HG03139 (cell line): ENCODE results near the gene EXOSC2.
"Not testable (repeated sequence)": the region's sequence is repeated elsewhere in the genome, so short reads cannot be mapped to it uniquely, and the experiment has no call there.

ENCODE experiments used
- ATAC-seq: cut with Tn5 transposase; IDR thresholded peaks from one replicate; pipeline ENCODE4 v1.9.1; 2021; ENCODE audit not compliant: unreplicated experiment

EXOSC2 gene

GRCh38 chr9:130666393-130667119, 27.0 kb upstream of the EXOSC2 start:
- ATAC-seq = no peak

GRCh38 chr9:130667120-130667435, 26.5 kb upstream of the EXOSC2 start:
- no peak for ATAC-seq

- ATAC-seq = no peak
These were observed 25.4 kb upstream of the EXOSC2 start for GRCh38 chr9:130668196-130668595.

GRCh38 chr9:130668659-130669058, 24.9 kb upstream of the EXOSC2 start:
- no peak for ATAC-seq

GRCh38 chr9:130669965-130670364, 23.6 kb upstream of the EXOSC2 start:
- ATAC-seq = no peak

GRCh38 chr9:130670644-130671043, 22.9 kb upstream of the EXOSC2 start:
- ATAC-seq = no peak

- no peak for ATAC-seq
These were observed 21.1 kb upstream of the EXOSC2 start for GRCh38 chr9:130672466-130672865.

GRCh38 chr9:130672933-130673615, 20.5 kb upstream of the EXOSC2 start:
- no peak for ATAC-seq

- ATAC-seq = no peak
These were observed 18.2 kb upstream of the EXOSC2 start for GRCh38 chr9:130675396-130675795.

- no peak for ATAC-seq
These were observed 16.3 kb upstream of the EXOSC2 start for GRCh38 chr9:130677252-130677651.

- ATAC-seq = no peak
These were observed 12.5 kb upstream of the EXOSC2 start for GRCh38 chr9:130680836-130681768.

- no peak for ATAC-seq
These were observed 11.7 kb upstream of the EXOSC2 start for GRCh38 chr9:130681769-130682420.

- no peak for ATAC-seq
These were observed 11.0 kb upstream of the EXOSC2 start for GRCh38 chr9:130682421-130683121.

GRCh38 chr9:130685104-130685503, 8.5 kb upstream of the EXOSC2 start:
- no peak for ATAC-seq

- not testable (repeated sequence) for ATAC-seq
These were observed 7.6 kb upstream of the EXOSC2 start for GRCh38 chr9:130685945-130686344.

GRCh38 chr9:130687615-130688014, 6.0 kb upstream of the EXOSC2 start:
- ATAC-seq = no peak

- no peak for ATAC-seq
These were observed 5.5 kb upstream of the EXOSC2 start for GRCh38 chr9:130688072-130688471.

GRCh38 chr9:130689572-130689936, 4.0 kb upstream of the EXOSC2 start:
- ATAC-seq = no peak

- no peak for ATAC-seq
These were observed 3.5 kb upstream of the EXOSC2 start for GRCh38 chr9:130689937-130690700.

- no peak for ATAC-seq
These were observed 1.3 kb upstream of the EXOSC2 start for GRCh38 chr9:130692321-130692720.
